Choroid plexus epithelial cell (primary cell): ENCODE results near the gene MRPL54.

Experiments
- DNase-seq: peaks from one replicate; pipeline ENCODE4 v3.0.0-alpha.2; 2010; ENCODE audit warnings: low read depth
- H3K4me3 ChIP-seq: 2 replicates; pipeline ENCODE4 v1.5.1; 2011; ENCODE audit warnings: low read depth, mild to moderate bottlenecking, control low read depth, low read length, moderate library complexity
- TF ChIP-seq, protein P1 (sequence below): conservative IDR thresholded peaks from 2 replicates; pipeline ENCODE4 v1.5.1; 2011; ENCODE audit warnings: low read depth, mild to moderate bottlenecking, control low read depth, inconsistent platforms, low read length, moderate library complexity

MRPL54 gene

DNA sequence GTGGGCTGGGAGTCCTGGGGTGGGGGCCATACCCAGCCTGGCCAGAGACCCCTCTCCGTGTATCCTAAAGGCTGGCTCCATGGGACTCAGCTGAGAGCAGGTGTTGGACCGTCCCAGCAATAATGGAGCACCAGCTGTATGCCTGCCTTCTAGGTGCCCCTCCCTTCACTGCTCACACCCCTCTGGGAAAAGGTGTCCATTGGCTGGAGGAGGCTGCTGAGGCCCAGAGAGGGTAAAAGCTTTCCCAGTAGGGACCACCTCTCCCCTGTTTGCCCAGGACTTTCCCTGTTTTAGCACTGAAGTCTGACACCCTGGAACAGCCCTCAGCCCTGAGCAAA lies 12.9 kb downstream of the MRPL54 start:
- H3K4me3 ChIP-seq: no peak overlapping the region
- TF ChIP-seq, protein P1, sequence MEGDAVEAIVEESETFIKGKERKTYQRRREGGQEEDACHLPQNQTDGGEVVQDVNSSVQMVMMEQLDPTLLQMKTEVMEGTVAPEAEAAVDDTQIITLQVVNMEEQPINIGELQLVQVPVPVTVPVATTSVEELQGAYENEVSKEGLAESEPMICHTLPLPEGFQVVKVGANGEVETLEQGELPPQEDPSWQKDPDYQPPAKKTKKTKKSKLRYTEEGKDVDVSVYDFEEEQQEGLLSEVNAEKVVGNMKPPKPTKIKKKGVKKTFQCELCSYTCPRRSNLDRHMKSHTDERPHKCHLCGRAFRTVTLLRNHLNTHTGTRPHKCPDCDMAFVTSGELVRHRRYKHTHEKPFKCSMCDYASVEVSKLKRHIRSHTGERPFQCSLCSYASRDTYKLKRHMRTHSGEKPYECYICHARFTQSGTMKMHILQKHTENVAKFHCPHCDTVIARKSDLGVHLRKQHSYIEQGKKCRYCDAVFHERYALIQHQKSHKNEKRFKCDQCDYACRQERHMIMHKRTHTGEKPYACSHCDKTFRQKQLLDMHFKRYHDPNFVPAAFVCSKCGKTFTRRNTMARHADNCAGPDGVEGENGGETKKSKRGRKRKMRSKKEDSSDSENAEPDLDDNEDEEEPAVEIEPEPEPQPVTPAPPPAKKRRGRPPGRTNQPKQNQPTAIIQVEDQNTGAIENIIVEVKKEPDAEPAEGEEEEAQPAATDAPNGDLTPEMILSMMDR: no peak

DNA sequence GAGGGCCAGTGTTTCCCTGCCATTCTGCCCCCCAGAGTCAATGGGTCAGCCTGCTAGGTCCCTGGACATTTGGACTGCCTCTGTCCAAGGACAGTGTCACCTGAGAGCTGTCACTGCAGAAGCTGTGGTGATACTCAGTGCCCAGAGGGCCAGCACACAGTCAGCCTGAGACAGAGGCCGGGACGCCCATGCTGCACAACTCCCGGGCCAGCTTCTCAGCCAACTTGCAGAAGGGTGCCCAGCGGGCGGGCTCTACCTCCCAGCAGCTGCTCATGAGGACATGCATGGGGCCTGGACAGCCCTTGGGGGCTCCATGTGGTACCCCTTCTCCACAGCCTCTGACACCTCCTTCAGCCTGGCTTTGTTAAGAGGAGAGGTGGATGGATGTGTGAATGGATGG lies 13.3 kb downstream of the MRPL54 start:
- no peak for DNase-seq
- TF ChIP-seq, protein P1: no peak
- no peak overlapping the region for H3K4me3 ChIP-seq

More for the DNA sequence above, 12.9 kb downstream of the MRPL54 start:
- DNase-seq: no peak

DNA sequence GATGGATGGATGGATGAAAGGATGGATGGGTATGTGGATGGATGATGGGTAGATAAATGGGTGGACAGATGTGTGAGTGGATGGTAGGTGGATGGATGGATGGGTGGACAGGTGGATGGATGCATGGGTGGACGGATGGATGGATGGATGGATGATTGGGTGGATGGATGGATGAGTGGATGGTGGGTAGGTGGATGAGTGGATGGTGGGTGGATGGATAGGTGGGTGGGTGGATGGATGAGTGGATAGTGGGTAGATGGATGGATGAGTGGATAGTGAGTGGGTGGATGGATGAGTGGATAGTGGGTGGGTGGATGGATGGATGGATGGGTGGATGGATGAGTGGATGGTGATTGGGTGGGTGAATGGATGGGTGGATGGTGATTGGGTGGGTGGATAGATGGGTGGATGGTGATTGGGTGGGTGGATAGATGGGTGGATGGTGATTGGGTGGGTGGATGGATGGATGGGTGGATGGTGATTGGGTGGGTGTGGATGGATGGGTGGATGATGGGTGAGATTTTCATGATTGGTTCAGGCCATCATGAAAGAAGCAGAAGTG lies 14.1 kb downstream of the MRPL54 start:
- no peak for DNase-seq
- no peak overlapping the region for H3K4me3 ChIP-seq
- TF ChIP-seq, protein P1: no peak

DNA sequence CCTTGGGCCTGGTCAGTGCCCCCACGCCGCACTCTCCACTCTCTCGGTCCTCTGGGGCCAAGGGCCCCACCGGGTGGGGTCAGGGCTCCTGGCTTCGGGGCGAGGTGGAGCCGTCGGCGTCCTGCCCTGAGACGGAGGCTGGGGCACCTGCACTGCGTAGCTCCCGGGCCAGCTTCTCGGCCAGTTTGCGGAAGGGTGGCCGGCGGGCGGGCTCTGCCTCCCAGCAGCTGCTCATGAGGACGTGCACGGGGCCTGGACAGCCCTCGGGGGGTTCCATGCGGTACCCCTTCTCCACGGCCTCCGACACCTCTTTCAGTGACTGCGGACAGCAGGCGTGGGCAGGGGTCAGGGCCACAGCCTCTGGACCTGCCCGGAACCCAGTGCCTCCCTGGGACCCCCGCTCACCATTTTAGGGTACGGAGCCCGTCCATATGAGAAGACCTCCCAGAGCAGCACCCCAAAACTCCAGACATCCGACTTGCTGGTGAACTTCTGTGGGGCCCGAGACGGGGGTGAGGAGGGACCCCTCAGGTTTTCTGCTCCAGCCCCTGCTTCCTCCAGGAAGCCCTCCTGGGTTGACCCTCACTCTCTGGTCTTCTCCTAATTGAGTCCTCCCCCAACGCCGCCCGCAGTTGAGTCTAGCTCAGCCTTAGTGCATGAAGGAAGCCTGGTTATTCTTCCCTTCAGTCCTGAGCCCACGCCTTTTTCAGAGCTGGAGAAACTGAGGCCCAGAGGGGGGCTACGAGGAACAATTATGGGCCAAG lies 15.8 kb downstream of the MRPL54 start:
- TF ChIP-seq, protein P1: no peak
- no peak for DNase-seq
- H3K4me3 ChIP-seq: no peak overlapping the region

DNA sequence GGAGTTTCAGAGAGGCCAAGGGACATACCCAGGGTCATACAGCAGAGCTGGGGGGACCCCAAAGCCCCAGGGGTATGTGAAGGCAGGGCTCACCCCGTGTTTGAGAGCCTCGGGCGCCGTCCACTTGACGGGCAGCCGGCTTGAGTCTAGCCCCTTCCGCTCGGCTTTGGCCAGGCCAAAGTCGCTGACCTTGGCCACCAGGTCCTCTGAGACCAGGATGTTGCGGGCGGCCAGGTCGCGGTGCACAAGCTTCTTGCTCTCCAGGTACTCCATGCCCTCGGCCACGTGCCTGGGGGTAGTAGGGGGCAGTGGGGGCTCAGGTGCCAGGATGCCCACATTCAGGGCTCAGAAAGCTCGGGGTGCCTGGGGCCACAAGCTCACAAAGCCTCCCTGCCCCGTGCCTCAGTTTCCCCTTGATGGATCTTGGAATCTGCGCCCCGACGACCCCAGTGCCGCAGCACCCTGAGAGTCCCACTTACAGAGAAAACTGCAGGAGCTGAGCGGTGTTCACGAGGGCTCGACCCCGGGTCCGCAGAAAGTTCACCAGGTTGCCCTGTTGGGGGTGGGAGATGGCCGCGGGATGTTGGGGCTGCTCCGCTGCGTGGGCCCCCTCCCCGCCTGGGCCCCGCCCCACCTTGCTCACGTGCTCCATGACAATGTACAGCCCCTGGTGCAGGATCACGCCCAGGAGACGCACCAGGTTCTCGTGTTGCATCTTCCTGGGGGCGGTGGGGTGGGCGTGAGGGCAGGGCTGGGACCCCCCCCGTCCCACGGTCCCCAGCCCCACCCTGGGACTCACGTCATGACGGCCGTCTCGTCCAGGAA lies 16.6 kb downstream of the MRPL54 start:
- H3K4me3 ChIP-seq: no peak overlapping the region

DNA sequence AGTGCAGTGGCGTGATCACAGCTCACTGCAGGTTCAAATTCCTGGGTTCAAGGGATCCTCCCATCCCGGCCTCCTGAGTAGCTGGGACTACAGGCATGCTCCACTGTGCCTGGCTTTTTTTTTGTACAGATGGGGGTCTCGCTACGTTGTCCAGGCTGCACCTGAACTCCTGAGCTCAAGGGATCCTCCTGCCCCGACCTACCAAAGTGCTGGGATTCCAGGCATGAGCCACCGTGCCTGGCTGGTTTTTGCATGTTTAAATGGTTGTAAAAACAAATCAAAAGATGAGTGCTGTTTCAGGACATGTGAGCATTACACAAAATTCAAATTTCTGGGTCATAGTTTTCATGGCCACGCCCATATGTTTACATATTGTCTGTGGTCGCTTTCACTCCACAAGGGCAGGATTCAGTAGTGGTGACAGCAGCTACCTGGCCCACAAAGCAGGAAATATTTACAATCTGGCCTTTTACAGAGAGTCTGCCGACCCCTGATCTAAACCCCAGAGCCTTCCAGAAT lies 18.4 kb downstream of the MRPL54 start:
- H3K4me3 ChIP-seq: no peak overlapping the region

More for the DNA sequence above, 16.6 kb downstream of the MRPL54 start:
- TF ChIP-seq, protein P1: no peak
- no peak for DNase-seq

More for the DNA sequence above, 18.4 kb downstream of the MRPL54 start:
- TF ChIP-seq, protein P1: no peak
- no peak for DNase-seq
